Measurements from ENCODE around the gene INSRR.
A peak's percentile ranks its signal among the peaks of the same experiment; 100 is the strongest.

Gene INSRR

GRCh38 chr1:156893048-156893953, 34.4 kb upstream of the INSRR start, which contains the start of gene PEAR1:
Gene PEAR1, plus strand, starts transcription at chr1:156893718. Its CDS starts 10,209 bp downstream, at chr1:156903927.
- no peak for DNase-seq

DNA sequence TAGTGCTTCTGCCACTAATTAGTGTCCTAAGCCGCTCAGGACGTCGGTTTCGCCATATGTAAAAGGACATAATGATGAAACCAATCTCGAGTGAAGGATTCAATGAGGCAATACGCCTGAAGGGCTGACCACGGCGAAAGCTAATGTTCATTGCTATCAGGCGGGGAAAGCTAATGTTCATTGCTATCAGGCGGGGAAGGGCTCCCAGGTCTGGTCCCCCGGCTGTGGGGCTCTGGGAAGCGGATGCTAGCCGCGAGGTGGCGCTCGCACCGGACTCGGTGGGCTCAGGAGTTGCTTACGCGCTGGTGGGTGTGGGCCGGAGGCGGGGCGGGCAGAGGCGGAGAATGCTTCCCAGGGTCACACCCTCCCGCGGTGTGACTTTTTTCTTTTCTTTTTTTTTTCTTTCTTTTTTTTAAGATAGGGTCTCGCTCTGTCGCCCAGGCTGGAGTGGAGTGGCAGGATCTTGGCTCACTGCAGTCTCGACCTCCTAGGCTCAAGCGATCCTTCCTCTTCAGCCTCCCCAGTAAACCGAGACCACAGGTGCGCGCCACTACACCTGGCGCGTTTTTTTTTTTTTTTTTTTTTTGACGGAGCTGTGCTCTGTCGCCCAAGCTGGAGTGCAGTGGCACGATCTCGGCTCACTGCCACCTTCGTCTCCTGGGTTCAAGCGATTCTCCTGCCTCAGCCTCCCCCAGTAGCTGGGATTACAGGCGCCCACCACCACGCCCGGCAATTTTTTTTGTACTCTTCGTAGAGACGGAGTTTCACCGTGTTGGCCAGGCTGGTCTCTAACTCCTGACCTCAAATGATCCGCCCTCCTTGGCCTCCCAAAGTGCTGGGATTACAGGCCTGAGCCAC, 33.5 kb upstream of the INSRR start:
- DNase-seq: peak; percentile 97

DNA sequence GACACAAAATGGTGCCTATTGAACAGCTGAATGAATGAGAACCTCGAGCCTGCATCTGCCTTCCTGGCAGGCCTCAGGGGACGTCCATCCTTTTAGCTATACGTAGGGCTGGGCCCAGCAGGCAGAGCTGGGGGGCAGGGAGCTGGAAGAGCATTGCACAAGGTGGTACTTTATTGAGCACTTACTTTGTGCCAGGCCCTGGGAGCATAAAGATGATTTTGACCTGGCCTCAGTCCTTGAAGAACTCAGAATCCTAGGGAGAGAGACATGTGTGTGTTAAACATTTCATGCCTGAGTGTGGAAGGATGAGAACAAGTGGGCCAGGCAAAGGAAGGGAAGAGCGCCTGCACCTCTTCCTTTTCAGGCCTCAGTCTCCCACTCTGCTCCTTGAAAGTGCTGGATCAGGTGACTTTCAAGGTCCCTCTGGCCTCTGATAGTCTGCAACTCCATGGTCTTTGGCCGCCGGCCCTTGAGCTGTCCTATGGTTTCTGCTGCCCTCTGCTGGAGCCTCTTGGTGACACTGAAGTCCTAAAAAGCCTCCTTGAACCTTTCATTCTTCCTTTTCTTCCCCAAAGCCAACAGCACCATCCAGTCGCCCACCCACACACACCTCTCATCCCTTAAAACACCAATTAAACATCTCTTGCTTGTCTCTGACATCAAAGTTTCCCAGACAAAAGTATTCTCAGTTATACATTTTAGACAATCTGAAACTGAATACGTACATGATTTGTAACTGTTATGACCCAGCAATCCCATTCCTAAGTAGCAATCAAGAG, 31.1 kb upstream of the INSRR start:
- DNase-seq: peak; percentile 84

DNA sequence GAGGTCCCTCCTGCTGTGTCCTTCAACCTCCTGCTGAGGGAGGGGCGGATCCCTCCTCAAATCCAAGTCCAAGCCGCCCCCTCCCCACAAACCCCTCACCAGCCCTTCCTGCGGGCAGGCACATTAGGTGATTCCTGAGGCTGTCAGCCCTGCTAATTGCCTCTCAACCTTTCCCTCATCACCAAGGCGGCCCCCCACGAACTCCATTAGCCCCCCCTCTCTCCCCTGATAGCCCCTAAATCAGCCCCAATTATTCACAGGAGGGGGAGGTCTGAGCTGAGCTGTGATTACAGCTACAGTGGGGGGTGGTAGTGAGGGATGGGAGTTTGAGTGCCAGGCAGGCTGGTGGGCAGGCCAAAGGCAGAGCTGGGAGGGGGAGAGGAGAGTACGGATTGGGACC, 28.8 kb upstream of the INSRR start:
- no peak for DNase-seq

DNA sequence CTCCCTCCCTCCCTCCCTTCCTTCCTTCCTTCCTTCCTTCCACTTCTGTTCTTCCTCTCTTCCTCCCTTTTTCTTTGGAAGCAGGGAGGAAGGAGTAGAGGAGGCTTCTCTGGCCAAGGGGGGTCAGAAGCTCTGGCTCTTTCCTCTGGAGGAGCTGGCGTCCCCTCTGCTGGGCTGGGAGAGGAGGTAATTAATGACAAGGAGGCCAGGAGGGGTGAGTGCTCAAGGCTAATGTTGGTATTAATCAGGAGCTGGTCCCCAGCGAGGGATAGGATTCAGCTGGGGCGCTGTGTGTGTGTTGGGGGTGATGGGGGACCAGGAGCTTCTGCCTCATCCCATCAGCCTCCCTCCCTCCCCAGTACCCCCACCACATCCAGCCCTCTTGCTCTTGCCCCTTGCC, 28.4 kb upstream of the INSRR start:
- no peak for DNase-seq

GRCh38 chr1:156886583-156887281, 27.8 kb upstream of the INSRR start:
- DNase-seq: no peak

DNA sequence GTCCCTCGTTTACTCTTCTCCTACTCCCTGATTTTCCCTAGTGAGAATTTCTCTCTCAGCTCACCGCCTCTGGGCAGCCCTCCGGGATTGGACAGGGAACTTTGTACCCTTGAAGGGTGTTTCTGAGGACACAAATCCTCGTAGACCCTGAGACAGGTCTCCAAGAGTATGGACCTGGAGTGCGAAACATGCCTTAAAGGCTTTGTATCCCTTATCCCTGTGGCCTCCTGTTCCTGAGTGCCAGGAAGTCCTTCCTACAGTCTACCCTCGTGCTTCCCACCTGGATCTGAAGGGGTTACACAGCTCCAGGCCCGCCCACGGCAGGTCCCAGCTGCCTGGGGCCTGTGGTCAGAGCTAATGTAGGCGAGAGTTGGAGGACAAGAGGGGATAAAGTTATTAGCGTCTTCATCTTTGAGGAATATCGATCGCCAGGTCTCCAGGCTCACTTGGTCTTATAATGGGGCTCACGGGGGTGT, 27.0 kb upstream of the INSRR start:
- no peak for DNase-seq

DNA sequence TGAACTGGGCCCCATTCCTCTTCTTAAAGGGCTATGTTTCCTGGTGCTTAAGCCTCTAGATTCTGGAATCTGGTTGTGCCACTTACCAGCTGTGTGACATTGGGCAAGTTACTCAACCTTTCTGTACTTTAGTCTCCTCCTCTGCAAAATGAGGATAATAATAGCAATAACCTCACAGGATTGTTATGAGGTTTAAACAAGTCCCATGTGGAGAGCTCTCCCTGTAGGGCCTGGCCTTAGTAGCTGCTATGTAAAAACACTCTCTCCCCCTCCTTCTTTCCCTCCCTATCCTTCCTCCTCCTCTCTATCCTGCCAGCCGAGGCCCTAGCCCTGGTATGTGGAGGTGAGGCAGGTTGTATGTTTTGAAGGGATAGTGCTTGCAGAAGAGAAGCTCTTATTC, 26.4 kb upstream of the INSRR start:
- DNase-seq: no peak

GRCh38 chr1:156884560-156885184, 25.8 kb upstream of the INSRR start:
- DNase-seq: no peak

DNA sequence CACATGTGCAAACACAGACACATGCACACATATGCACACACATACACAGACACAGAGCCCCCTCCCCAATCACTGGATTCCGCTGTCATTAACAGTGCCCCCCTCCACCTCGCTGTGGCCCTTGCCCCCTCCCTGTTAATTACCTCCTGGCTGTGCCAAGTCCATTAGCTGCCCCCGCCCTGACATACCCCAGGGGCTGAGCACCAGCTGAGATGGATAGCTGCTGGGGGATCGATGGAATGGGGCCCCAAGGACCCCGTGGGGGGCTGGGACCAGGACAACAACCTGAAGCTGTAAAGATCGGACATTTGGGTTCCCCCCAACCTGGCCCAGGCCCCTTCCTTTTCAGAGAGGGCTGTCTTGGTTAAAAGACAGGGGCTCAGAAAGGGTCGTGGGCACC, 25.0 kb upstream of the INSRR start:
- DNase-seq: no peak

- no peak for DNase-seq
Measured at GRCh38 chr1:156882543-156882942, 23.6 kb upstream of the INSRR start.

DNA sequence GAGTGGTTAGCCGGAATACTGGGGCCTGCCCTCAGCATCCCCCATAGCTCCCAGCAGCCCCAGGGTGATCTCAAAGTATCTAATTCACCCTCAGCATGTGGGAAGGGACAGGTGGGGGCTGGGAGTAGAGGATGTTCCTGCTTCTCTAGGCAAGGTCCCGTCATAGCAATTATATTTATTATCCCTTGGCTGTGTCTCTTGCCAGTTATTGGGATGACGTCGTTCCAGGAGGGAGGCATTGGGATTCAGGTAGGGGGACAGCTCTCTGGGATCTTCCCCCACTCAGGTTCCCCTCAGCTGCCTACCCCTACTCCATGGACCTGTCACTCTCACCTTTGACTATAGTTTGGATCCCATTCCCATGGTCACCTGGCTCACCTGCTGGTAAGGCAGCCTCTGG, 22.7 kb upstream of the INSRR start:
- DNase-seq: no peak

GRCh38 chr1:156881101-156881500, 22.2 kb upstream of the INSRR start:
- DNase-seq: no peak

DNA sequence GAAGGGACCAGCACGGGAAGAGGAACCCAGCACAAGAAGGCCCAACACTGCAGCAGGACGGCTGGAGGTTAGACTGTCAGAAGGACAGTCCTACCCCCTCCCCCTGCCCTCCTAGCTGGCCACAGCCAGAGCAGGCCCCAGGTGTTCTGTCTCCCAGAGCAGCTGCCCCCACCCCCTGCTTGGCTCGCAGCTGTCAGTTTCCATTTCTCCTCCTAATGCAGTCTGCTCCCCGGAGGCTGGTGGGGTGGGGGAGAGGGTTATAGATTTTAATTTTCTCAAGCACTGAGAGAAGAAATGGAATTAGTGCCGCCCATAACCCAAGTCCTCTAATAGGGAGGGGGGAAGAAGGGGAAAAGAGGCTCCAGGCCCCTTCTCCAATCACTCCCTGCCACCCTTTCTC, 21.6 kb upstream of the INSRR start:
- DNase-seq: no peak

DNA sequence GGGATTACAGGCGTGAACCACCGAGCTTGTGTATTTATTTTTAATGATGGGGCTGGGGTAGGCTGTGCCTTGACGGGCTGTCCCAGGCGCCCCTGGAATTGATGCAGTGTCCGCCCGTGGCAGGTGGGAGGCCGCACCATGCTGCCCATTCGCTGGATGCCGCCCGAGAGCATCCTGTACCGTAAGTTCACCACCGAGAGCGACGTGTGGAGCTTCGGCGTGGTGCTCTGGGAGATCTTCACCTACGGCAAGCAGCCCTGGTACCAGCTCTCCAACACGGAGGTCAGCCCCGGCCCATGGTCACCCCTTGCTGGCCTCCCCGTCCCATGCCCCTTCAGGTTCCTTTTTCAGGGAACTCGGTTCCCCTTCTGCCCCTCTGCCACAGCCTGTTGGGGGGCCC, 21.0 kb upstream of the INSRR start:
- no peak for DNase-seq

- no peak for DNase-seq
Measured at GRCh38 chr1:156877433-156878170, 18.7 kb upstream of the INSRR start.

GRCh38 chr1:156876281-156876680, 17.4 kb upstream of the INSRR start:
- no peak for DNase-seq

DNA sequence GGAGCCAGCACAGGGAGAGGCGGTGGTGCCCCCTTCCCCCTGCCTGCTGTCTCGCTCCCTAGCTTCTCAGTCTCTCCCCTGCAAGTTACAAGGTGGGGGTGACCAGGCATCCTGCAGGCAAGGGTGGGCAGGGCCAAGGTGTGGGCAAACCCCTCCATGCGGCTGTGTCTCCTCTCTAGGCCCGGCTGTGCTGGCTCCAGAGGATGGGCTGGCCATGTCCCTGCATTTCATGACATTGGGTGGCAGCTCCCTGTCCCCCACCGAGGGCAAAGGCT, 16.4 kb upstream of the INSRR start:
- DNase-seq: no peak

DNA sequence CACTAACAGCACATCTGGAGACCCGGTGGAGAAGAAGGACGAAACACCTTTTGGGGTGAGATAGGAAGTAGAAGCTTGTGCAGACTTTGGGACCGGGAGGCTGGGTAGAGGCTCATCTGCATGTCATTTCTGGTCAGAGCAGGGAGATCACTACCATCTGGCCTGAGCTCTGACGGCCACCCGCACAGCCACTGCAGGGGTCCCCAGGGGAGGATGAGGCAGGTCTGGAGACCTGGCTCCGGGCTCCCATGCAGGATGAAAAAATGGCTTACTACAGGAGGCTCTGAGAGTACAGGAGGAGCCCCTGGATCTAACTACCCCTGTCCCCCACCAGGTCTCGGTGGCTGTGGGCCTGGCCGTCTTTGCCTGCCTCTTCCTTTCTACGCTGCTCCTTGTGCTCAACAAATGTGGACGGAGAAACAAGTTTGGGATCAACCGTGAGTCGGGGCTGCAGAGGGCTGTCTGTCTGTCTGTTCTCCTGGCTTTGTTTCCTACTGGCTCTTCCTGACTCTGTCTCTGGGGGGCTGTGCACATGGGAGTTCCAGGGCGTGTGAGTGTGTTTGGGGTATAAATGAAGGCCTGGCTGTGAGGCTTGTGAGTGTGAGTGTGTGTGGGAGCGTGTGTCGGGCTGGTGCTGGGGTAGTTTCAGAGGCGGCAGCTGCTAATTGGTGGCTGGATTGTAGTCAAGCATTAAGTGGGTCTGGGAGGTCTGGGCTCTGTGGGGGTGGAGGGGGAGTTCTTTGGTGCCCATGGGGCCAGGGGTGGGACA, 15.8 kb upstream of the INSRR start:
- no peak for DNase-seq

GRCh38 chr1:156874142-156874541, 15.2 kb upstream of the INSRR start:
- DNase-seq: no peak

DNA sequence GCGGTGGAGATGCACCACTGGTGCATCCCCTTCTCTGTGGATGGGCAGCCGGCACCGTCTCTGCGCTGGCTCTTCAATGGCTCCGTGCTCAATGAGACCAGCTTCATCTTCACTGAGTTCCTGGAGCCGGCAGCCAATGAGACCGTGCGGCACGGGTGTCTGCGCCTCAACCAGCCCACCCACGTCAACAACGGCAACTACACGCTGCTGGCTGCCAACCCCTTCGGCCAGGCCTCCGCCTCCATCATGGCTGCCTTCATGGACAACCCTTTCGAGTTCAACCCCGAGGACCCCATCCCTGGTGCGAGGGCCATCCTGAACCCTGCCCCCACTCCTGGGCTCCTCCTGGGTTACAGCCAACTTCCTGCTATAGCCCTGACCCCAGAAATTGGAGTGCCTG, 14.7 kb upstream of the INSRR start:
- DNase-seq: no peak
